HG03354 (cell line): ENCODE data around the gene UPK3B.
"Not testable (repeated sequence)": the region's sequence is repeated elsewhere in the genome, so short reads cannot be mapped to it uniquely, and the experiment has no call there.

Experiments
- ATAC-seq: cut with Tn5 transposase; IDR thresholded peaks from one replicate; pipeline ENCODE4 v1.9.1; 2021; ENCODE audit warnings: mild to moderate bottlenecking; ENCODE audit not compliant: unreplicated experiment, poor library complexity, severe bottlenecking

The UPK3B gene

DNA sequence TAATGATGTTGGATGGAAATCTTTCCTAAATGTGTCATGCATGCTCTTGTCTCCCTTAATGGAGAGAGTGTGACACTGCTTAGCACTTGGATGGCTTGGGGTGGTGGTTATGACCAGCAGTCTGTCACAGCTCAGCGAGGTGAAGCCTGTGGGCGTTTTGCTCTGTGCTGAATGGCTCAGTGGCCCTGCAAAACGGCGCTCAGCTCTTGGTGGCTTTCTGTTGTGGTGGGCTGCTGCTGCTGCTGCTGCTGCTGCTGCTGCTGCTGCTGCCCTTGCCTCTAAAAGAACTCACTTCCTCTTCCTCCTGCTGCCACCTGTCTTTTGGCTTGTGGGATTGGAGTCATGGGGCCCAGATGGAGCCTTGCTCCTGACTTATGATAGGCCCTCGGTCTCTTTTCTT is 23.7 kb upstream of the UPK3B start:
- peak; percentile 99 for ATAC-seq

DNA sequence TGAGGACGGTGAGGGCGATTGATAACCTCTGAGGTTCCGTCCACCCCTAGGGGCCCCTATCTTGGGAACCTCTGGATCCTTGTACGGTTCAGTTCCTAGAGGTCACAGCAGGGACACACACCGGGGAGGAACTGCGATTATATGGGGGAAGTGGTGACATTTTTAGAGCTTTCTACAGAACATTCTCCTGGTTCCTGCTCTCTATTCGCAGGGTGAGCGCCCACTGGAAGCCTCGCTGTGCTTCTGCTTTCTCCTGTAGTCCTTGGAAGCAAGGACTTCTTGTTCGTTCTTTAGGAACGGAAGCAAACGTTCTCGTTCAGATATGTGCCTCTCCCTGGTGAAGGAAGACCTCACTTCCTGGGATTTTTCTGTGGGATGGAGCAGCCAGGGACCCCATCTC is 22.4 kb upstream of the UPK3B start:
- not testable (repeated sequence) for ATAC-seq

DNA sequence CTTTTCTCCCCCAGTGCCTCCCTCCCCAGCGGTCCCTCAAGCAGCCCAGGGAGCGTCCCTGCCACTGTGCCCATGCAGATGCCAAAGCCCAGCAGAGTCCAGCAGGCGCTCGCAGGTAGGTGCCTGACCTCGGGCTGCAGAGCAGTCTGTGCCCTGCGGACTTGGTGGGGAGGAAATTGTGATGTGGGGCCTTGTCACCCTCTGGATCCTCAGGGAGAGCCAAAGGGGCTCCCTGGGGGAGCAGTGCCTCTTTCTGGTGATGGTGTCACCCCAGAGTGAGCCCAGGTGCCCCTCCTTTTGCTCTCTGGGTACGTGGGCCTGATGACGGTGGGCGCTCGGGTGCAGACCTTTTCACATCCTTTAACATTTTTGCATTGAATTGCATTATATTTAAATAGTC is 18.2 kb upstream of the UPK3B start:
- not testable (repeated sequence) for ATAC-seq

DNA sequence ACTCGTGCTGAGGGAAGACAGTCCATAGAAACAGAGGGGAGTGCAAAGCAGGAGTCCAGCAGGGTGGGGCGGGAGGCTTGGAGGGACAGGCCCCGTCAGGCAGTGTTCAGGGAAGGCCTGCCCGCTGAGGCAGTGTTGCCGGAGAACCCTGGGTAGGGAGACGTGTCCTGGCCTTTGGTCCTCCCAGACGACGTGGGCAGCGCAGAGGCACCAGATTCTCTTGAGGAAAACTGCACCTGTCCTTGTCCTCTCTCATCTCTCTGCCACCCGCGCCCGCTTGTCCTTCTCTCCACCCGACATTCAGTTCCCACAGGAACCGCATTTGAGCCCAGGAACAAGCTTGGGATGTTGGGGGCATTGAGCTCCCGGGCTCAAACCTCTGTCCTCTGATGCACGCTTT is 14.6 kb upstream of the UPK3B start:
- not testable (repeated sequence) for ATAC-seq

DNA sequence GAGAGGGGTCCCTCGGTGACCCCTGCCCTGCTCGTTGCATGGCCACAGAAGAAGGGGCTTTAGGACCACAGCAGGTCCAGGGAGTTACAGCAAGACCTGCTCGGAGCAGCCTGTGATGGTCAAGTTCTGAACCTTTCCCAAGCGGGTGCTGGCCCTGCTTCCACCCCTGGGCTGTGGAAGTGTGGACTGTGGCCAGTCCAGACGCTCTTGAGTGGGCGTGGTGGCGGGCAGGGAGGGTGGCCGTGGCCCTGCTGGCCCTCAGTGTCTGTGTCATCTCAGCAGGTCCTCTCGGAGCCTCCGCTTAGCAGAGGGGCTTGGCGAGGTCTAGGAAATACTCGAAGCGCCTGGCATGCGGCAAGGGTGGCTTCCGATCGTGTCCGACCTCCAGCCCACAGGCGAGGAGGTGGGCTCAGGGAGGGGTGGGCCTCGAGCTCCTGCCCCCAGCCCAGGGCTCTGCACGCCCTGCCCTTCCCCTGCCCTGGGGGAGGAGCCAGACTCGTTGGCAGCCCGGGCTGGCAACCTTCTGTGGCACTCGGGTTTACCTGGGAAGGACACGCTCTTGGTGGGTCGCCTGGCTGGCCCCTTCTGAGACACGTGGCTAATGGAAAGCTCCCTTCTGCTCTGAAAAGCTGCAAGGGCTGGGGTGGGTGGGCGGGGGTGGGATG is 12.3 kb upstream of the UPK3B start:
- ATAC-seq, result not testable (repeated sequence)

DNA sequence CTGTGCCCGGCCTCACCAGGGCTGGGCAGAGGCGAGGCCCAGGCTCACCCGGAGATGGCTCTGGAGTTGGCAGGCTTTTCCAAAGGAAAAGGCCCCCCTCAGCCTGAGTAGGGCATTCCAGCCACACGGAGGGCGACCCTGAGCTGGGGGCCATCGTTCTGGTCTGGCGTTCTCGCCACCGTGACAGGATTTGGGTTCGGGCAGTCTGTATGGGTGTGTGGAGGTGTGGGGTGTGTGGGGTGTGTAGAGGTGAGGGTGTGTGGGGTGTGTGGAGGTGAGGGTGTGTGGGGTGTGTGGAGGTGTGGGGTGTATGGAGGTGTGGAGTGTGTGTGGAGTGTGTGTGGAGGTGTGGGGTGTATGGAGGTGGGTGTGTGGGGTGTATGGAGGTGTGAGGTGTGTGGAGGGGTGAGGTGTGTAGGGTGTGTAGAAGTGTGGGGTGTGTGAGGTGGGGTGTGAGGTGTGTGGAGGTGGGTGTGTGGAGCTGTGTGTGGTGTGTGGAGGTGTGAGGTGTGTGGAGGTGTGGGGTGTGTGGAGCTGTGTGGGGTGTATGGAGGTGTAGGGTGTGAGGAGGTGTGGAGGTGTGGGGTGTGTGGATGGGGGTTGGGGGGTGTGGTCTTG is 11.7 kb upstream of the UPK3B start:
- ATAC-seq, result not testable (repeated sequence)

DNA sequence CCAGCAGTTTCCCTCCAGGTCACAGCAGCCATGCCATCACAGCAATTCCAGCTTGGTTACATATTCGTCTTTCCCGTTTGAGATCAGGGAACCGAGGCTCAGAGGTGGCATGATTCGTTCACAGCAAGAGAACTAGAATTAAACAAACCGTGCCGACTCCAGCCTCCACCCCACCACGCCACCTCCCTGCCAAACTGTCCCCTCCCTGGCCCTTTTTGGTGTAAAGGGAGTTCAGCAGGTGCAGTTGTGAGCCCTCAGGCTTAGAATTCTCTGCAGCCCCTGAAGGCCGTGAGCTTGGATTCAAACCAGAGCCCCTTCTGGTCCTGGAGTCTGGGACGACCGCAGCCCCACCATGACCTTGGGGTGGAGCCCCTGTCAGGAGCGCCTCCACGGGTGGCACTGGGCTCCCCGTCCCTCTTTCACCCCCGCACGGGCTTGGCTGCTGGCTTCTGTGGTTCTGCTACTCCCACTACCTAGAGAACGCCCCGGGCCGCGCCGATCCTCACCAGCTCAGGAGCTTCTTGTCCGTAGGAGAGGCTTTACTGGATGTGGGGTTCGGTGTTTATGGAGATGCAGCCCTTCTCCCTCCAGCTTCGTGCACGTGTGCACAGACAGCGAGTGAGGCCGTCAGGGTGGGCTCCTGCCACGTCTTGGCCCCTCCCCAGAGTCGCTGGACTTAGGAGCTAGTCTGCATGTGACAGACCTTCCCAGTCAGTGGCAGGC is 11.0 kb upstream of the UPK3B start:
- ATAC-seq, result not testable (repeated sequence)

DNA sequence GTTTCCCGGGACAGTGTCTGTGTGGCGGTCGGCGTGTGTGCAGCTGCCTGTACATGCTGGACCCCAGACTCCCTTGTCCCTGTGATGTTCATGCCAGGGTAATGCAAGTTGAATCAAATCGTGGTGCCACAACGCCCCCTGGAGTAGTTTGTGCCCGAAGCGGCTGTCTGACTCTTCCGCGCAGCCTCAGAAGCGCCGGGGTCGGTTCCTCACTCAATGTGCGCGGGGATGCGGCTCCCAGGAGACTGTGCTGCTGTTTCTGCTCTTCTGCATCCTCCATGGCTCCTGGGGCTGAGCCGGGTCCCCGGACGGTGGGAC is 10.5 kb upstream of the UPK3B start:
- ATAC-seq, result not testable (repeated sequence)

DNA sequence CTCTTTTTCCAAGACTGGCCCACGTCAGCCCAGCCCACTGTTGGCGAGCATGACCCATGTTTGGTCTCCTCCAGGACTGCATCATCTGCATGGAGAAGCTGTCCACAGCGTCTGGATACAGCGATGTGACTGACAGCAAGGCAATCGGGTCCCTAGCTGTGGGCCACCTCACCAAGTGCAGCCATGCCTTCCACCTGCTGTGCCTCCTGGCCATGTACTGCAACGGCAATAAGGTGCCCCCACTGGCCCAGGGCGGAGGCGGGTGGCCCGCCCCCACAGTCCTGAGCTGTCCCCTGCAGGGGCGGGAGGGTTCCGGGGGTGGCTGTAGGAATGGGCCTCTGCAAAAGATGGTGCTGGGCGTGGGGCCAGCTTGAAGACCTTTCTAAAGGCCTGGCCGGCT is 8.1 kb upstream of the UPK3B start:
- not testable (repeated sequence) for ATAC-seq

DNA sequence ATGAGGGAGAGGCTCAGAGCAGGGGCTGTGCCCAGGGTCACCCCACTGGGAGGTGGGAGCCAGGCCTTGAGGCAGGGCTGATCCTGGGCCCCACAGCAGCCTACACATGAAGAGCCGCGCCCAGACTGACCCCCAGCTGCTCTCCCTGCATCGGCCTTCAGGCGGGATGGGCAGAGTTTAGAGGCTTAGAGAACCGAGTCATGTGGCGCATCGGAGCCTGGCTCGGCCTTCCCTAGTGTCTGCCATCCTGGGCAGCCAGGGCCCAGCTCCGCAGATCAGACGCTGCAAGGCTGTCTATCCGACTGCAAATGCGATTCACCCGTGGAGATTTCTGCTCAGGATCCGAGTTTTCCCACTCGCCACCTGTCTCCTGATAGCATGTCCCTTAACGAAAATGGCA is 7.5 kb upstream of the UPK3B start:
- ATAC-seq, result not testable (repeated sequence)

DNA sequence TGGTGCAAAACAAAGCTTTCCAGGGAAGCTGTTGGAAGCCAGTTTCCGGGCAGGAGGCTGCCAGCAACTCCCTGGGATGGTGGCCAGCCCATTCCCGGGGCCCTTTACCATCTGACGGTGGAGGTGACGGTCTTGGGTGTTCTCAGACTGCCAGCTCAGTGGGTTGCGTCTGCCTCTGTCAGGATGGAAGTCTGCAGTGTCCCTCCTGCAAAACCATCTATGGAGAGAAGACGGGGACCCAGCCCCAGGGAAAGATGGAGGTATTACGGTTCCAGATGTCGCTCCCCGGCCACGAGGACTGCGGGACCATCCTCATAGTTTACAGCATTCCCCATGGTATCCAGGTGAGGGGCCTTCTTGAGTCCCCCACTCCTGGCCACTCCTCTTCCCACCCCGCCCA is 7.1 kb upstream of the UPK3B start:
- ATAC-seq, result not testable (repeated sequence)

DNA sequence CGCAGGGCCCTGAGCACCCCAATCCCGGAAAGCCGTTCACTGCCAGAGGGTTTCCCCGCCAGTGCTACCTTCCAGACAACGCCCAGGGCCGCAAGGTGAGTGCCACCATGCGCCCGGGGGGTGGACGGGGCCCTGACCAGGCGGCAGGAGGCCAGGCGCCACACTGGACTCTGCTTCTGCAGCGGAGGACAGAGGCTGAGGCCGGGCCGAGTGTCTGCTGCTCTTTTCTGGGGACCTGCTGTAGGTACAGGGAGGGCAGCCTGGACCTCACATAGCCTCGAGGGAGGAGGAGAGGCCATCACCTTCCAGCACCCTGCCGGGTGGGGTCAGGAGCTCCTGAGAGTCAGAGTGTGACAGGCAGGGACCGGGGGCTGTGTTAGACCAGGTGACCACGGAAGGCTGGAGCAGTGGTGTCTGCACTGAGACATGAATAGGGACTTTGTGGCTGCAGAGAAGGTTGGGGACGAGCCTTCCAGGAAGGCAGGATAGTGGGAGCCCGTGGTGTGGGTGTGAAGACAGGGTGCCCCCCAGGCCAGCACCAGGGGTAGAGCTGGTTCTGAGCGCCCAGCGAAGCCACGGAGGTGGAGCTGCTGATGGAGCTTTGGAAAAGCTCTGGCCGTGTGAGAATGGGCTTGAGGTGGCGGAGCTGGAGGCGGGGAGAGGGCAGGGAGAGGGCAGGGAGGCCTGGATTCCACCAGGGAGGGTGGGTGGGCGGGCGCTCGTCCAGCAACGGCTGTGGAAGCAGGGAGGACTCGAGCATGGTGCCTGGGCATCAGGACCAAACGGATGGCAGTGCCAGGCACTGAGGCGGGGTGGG is 5.8 kb upstream of the UPK3B start:
- ATAC-seq, result not testable (repeated sequence)

DNA sequence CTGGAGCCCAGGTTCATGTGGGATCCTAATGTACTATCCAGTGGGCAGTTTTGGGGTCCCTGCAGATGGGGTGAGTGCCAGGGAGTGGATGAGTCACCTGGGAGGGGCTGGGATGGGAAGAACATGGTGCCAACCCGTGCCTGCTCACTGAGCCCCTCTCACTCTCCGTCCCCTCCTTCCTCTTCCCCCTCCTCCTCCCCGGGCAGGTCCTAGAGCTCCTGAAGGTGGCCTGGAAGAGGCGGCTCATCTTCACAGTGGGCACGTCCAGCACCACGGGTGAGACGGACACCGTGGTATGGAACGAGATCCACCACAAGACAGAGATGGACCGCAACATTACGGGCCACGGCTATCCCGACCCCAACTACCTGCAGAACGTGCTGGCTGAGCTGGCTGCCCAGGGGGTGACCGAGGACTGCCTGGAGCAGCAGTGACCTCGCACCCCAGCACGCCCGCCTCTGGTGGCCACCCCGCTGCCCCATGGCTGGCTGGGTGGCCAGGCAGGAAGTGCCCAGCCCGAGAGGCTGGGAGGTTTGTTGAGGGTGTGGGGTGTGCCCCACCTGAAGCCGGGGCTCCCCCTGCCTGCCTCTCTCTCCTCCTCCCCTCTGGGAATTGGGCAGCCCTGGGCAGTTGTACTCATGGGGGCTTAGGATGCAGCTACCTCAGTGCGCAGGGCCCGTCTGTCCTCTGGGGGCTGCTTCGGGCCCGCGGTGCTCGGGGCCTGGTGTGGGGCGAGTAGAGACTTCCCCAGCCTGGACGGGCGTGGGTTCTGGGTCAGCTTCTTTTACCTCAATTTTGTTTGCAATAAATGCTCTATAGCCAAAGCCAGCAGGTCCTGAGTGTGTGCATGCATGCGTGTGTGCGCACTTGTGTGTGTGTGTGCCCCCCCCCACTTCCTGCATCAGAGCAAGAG is 4.9 kb upstream of the UPK3B start:
- no peak for ATAC-seq

DNA sequence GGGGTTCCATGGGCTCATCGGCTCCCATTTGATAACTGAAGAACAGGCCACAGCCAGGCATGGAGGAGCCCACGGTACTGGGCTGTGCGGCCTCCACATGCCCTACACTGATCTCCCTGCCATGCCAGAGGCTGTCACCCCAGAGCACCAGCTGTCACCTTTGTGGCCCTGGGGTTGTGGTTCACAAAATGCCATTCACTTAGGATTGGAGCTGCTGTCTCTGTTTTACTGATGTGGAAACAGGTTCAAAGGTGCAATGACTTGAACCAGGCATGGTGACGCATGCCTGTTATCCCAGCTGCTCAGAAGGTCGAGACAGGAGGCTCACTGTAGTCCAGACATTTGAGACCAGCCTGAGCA is 4.3 kb upstream of the UPK3B start:
- no peak for ATAC-seq

DNA sequence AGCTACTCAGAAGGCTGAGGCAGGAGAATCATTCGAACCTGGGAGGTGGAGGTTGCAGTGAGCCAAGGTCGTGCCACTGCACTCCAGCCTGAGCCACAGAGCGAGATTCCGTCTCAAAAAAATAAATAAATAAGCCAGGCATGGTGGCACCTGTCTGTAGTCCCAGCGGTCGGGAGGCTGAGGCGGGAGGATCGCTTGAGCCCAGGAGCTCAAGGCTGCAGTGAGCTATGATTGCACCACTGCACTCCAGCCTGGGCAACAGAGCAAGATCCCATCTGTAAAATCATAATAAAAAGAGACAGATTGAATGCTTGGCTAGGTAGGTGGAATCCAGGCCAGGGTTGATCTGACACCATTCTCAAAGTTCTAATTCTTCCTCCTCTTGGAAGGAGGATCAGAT is 3.7 kb upstream of the UPK3B start:
- ATAC-seq, result not testable (repeated sequence)

DNA sequence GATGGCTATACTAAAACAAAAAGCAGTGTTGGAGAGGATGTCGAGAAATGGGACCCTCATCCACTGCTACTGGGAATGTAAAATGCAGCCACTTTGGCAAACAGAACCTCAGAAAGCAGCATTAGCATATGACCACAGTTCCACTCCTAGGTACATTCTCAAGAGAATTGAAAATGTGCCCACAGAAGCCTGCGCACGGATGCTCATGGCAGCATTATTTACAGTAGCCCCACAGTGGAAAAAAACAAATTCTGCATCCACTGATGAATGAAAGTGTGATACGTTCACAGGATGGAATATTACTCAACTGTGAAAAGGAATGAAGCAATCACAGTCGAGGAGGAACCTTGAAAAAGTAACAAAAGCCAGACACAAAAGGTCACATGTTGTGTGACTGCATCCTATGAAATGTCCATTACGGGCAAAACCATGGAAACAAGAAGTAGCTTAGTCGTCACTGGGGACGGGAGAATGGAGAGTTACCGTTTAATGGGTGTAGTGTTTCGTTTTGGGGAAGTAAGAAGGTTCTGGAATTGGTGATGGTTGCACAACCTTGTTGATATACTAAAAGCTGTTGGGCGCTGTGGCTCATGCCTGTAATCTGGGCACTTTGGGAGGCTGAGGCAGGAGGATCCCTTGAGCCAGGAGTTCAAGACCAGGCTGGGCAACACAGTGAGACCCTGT is 2.5 kb upstream of the UPK3B start:
- ATAC-seq, result no peak

DNA sequence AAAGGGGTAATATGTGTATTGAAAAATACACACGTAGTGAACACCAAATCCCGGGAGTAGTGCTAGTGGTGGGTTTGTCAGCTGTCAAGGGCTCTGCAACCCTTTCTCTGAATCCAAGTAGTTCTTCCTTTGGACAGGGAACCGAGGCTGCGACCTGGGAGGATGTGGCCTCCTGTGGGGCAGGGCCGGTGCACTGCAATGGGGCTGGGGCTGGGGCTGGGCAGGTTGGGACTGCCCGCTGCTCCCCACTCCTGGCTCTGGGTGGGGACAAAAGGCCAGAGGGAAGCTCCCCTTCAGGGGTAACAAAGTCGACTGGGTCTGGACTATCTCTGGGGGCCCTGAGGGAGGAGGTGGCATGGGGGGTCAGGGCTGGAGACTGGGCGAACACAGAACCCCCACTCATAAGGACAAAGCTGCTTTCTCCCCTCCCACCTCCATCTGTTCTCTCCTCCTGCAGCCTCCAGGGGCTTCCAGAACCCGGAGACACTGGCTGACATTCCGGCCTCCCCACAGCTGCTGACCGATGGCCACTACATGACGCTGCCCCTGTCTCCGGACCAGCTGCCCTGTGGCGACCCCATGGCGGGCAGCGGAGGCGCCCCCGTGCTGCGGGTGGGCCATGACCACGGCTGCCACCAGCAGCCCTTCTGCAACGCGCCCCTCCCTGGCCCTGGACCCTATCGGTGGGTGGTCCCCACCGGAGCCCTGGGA is 1.0 kb downstream of the UPK3B start:
- ATAC-seq, result not testable (repeated sequence)
